ENCODE measurements around the gene CA6.
A peak's percentile ranks its signal among the peaks of the same experiment; 100 is the strongest.
"Not testable (repeated sequence)": the region's sequence is repeated elsewhere in the genome, so short reads cannot be mapped to it uniquely, and the experiment has no call there.

Gene CA6

DNA sequence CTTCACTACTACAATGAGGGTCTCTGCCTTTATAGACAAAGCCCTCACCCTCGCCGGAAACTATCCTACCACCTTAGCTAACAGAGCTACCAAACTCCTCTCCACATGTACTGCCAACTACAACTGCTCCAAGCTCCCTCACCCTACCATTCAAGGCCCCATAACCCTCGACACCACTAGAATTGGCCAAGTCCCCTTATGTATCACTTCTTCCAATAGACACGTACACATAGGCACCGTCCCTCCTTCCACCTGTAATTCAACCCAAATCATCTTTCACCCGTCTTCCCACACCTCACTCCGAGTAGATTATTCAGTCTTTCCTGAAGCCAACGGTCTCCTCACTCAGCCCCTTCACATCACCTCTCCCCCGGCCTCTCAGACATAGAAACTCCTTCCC lies 19.7 kb upstream of the CA6 start:
- Histone ChIP-seq H3K9me3 (ENCODE audit: control extremely low read depth in 1 of 5, control insufficient read depth in 4 of 5, insufficient read depth in 2 of 5, low read depth in 1 of 5, low read length in 4 of 5) (no peaks in the 10 kb centered on the region), H3K27me3 (replicated peaks in 2 of 5; ENCODE audit: control insufficient read depth in 4 of 5, insufficient read depth in 5 of 5, low read length in 4 of 5) (no peaks in the 10 kb centered on the region), H3K4me1 (ENCODE audit: control extremely low read depth in 1 of 4, control insufficient read depth in 4 of 4, insufficient read depth in 4 of 4, low read length in 3 of 4) (peaks cover 4 to 23% (median 18%) of the 10 kb centered on the region in 4 experiments), H3K36me3 (ENCODE audit: control insufficient read depth in 4 of 4, insufficient read depth in 4 of 4, low read length in 3 of 4) (no peaks in the 10 kb centered on the region), H3K27ac (ENCODE audit: insufficient read depth in 1 of 2, low read depth in 1 of 2, low read length in 2 of 2, poor library complexity in 1 of 2, severe bottlenecking in 2 of 2) (no peak overlapping the region), H3K4me3 (ENCODE audit: control insufficient read depth in 1 of 7, extremely low read depth in 1 of 7, insufficient read depth in 4 of 7, low read depth in 2 of 7, low read length in 6 of 7) (no peak overlapping the region)
- WGBS (ENCODE audit: insufficient coverage) = 97% methylated on average over 9 of the region's 9 CpGs
- ChIA-PET POLR2A (interaction anchor here (0.6 to 0.9 kb wide), 2 partner anchors 49 to 181 kb away, joined by 3 to 4 read pairs; no protein-coding TSS in a partner anchor), CTCF (interaction anchor here (0.9 to 1.5 kb wide), 2 partner anchors 11 to 37 kb away, joined by 3 to 7 read pairs; no protein-coding TSS in a partner anchor)
- DNase-seq = no peak

DNA sequence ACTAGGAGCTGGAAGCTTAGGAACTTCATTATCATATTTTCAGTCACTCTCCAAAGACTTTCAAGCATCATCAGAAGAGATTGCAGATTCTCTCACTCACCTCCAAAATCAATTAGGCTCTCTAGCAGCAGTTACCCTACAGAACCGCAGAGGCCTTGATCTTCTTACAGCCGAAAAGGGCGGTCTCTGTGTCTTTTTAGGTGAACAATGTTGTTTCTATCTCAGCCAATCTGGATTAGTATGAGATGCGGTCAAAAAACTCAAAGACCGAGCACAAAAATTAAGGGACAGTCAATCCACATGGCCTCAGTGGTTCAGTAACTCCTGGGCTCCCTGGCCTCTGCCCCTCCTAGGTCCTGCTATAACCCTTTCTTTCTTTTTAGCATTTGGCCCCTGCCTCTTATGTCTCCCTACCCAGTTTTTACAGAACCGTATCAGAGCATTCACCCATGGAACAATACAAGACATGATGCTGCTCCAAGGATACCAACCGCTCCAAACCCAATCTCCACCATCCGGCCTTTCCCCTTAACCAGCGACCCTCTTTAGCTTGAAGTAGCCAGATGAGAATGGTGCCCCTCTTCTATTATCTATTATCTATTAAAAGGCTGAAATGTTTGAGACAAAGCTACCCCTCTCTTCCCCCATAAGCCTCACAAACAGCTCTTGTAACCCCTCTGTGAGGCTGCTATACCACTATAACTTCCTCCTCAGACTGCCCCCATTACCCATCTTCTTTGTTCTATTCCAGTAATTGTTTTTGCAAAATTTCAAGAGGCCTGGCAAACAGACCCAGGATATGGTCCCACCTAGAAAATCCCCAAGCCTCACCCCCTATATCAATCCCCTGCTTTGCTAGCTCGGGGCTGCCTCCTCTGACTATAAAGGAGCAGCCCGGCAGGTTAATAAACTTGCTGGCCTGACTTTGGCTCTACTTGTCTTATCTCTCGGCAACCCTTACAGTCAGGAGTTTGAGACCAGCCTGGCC lies 18.7 kb upstream of the CA6 start:
- WGBS (ENCODE audit: insufficient coverage) = 100% methylated on average over 9 of the region's 12 CpGs
- H3K9me3 ChIP-seq (ENCODE audit: control extremely low read depth in 1 of 5, control insufficient read depth in 4 of 5, insufficient read depth in 2 of 5, low read depth in 1 of 5, low read length in 4 of 5) = no peaks in the 10 kb centered on the region
- no peak for DNase-seq
- peaks cover 4 to 19% (median 17%) of the 10 kb centered on the region in 4 experiments for H3K4me1 ChIP-seq (ENCODE audit: control extremely low read depth in 1 of 4, control insufficient read depth in 4 of 4, insufficient read depth in 4 of 4, low read length in 3 of 4)
- no peaks in the 10 kb centered on the region for H3K36me3 ChIP-seq (ENCODE audit: control insufficient read depth in 4 of 4, insufficient read depth in 4 of 4, low read length in 3 of 4)
- H3K4me3 ChIP-seq (ENCODE audit: control insufficient read depth in 1 of 7, extremely low read depth in 1 of 7, insufficient read depth in 4 of 7, low read depth in 2 of 7, low read length in 6 of 7) = no peak overlapping the region
- ChIA-PET CTCF (interaction anchor here (0.6 to 2.3 kb wide), 5 partner anchors 9 to 562 kb away, joined by 3 to 11 read pairs (median 5); no protein-coding TSS in a partner anchor), POLR2A (interaction anchor here (0.6 kb wide), 1 partner anchor 184 kb away, joined by 3 read pairs; no protein-coding TSS in a partner anchor)
- no peaks in the 10 kb centered on the region for H3K27me3 ChIP-seq (replicated peaks in 2 of 5; ENCODE audit: control insufficient read depth in 4 of 5, insufficient read depth in 5 of 5, low read length in 4 of 5)
- H3K27ac ChIP-seq (ENCODE audit: insufficient read depth in 1 of 2, low read depth in 1 of 2, low read length in 2 of 2, poor library complexity in 1 of 2, severe bottlenecking in 2 of 2) = no peak overlapping the region

GRCh38 chr1:8930116-8930515 lies 15.6 kb upstream of the CA6 start:
- no peaks in the 10 kb centered on the region for H3K36me3 ChIP-seq (ENCODE audit: control insufficient read depth in 4 of 4, insufficient read depth in 4 of 4, low read length in 3 of 4)
- H3K4me3 ChIP-seq (ENCODE audit: control insufficient read depth in 1 of 7, extremely low read depth in 1 of 7, insufficient read depth in 4 of 7, low read depth in 2 of 7, low read length in 6 of 7) = no peak overlapping the region
- no peak for DNase-seq
- H3K27ac ChIP-seq (ENCODE audit: insufficient read depth in 1 of 2, low read depth in 1 of 2, low read length in 2 of 2, poor library complexity in 1 of 2, severe bottlenecking in 2 of 2) = no peak overlapping the region
- POLR2A ChIA-PET = interaction anchor here (0.6 kb wide), 1 partner anchor 56 kb away, joined by 3 read pairs; no protein-coding TSS in a partner anchor
- H3K27me3 ChIP-seq (replicated peaks in 2 of 5; ENCODE audit: control insufficient read depth in 4 of 5, insufficient read depth in 5 of 5, low read length in 4 of 5) = no peaks in the 10 kb centered on the region
- H3K4me1 ChIP-seq (ENCODE audit: control extremely low read depth in 1 of 4, control insufficient read depth in 4 of 4, insufficient read depth in 4 of 4, low read length in 3 of 4) = peaks cover 2 to 16% (median 15%) of the 10 kb centered on the region in 4 experiments
- 76% methylated on average over 4 of the region's 4 CpGs for WGBS (ENCODE audit: insufficient coverage)
- CTCF ChIA-PET = interaction anchor here (1.6 kb wide), 1 partner anchor 33 kb away, joined by 6 read pairs; no protein-coding TSS in a partner anchor
- no peaks in the 10 kb centered on the region for H3K9me3 ChIP-seq (ENCODE audit: control extremely low read depth in 1 of 5, control insufficient read depth in 4 of 5, insufficient read depth in 2 of 5, low read depth in 1 of 5, low read length in 4 of 5)

- ChIA-PET CTCF (interaction anchor here (1.2 to 2.2 kb wide), 3 partner anchors 17 to 26 kb away, joined by 4 to 7 read pairs (median 7); no protein-coding TSS in a partner anchor), POLR2A (interaction anchor here (1.2 kb wide), 1 partner anchor 34 kb away, joined by 4 read pairs; no protein-coding TSS in a partner anchor)
- not testable (repeated sequence) for H3K27me3 ChIP-seq (replicated peaks in 2 of 5; ENCODE audit: control insufficient read depth in 4 of 5, insufficient read depth in 5 of 5, low read length in 4 of 5); DNase-seq; H3K4me3 ChIP-seq (ENCODE audit: control insufficient read depth in 1 of 7, extremely low read depth in 1 of 7, insufficient read depth in 4 of 7, low read depth in 2 of 7, low read length in 6 of 7); H3K27ac ChIP-seq (ENCODE audit: insufficient read depth in 1 of 2, low read depth in 1 of 2, low read length in 2 of 2, poor library complexity in 1 of 2, severe bottlenecking in 2 of 2); H3K9me3 ChIP-seq (ENCODE audit: control extremely low read depth in 1 of 5, control insufficient read depth in 4 of 5, insufficient read depth in 2 of 5, low read depth in 1 of 5, low read length in 4 of 5); H3K36me3 ChIP-seq (ENCODE audit: control insufficient read depth in 4 of 4, insufficient read depth in 4 of 4, low read length in 3 of 4)
- 100% methylated on average over 2 of the region's 7 CpGs for WGBS (ENCODE audit: insufficient coverage)
- peaks cover 7 to 37% (median 29%) of the 10 kb centered on the region in 4 experiments for H3K4me1 ChIP-seq (ENCODE audit: control extremely low read depth in 1 of 4, control insufficient read depth in 4 of 4, insufficient read depth in 4 of 4, low read length in 3 of 4)
Observed at GRCh38 chr1:8937051-8937450, 8.6 kb upstream of the CA6 start.

DNA sequence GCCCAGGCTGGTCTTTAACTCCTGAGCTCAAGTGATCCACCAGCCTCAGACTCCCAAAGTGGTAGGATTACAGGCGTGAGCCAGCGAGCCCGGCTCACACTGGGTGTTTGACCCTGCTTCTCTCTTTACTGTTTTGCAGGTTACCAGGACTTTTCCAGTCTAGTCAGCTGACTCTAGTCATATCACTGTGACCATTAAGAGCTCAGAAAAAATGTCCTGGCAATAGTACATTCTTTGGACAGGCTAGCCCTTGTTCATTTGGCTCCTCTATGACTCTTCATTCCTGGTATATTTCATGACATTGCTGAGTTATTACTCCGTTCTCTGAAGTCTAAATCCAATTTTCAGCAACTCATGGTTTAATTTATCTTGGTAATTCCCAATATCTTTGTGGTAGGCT lies 8.0 kb upstream of the CA6 start:
- H3K4me1 ChIP-seq (ENCODE audit: control extremely low read depth in 1 of 4, control insufficient read depth in 4 of 4, insufficient read depth in 4 of 4, low read length in 3 of 4) = peaks cover 7 to 42% (median 31%) of the 10 kb centered on the region in 4 experiments
- POLR2A ChIA-PET = interaction anchor here (1.2 kb wide), 1 partner anchor 34 kb away, joined by 4 read pairs; no protein-coding TSS in a partner anchor
- WGBS (ENCODE audit: insufficient coverage) = 94% methylated on average over 3 of the region's 4 CpGs
- DNase-seq = no peak
- no peaks in the 10 kb centered on the region for H3K36me3 ChIP-seq (ENCODE audit: control insufficient read depth in 4 of 4, insufficient read depth in 4 of 4, low read length in 3 of 4)
- no peaks in the 10 kb centered on the region for H3K27me3 ChIP-seq (replicated peaks in 2 of 5; ENCODE audit: control insufficient read depth in 4 of 5, insufficient read depth in 5 of 5, low read length in 4 of 5)
- H3K4me3 ChIP-seq (ENCODE audit: control insufficient read depth in 1 of 7, extremely low read depth in 1 of 7, insufficient read depth in 4 of 7, low read depth in 2 of 7, low read length in 6 of 7) = no peak overlapping the region
- CTCF ChIA-PET = interaction anchor here (1.2 to 2.3 kb wide), 4 partner anchors 9 to 26 kb away, joined by 4 to 9 read pairs (median 7); no protein-coding TSS in a partner anchor
- peak overlapping the region in 1 of 2 experiments; percentile 43 for H3K27ac ChIP-seq (ENCODE audit: insufficient read depth in 1 of 2, low read depth in 1 of 2, low read length in 2 of 2, poor library complexity in 1 of 2, severe bottlenecking in 2 of 2)
- no peaks in the 10 kb centered on the region for H3K9me3 ChIP-seq (ENCODE audit: control extremely low read depth in 1 of 5, control insufficient read depth in 4 of 5, insufficient read depth in 2 of 5, low read depth in 1 of 5, low read length in 4 of 5)

GRCh38 chr1:8938232-8938999 lies 7.3 kb upstream of the CA6 start:
- peaks cover 7 to 49% (median 36%) of the 10 kb centered on the region in 4 experiments for H3K4me1 ChIP-seq (ENCODE audit: control extremely low read depth in 1 of 4, control insufficient read depth in 4 of 4, insufficient read depth in 4 of 4, low read length in 3 of 4)
- 18% methylated on average over 4 of the region's 7 CpGs for WGBS (ENCODE audit: insufficient coverage)
- H3K27ac ChIP-seq (ENCODE audit: insufficient read depth in 1 of 2, low read depth in 1 of 2, low read length in 2 of 2, poor library complexity in 1 of 2, severe bottlenecking in 2 of 2) = peak overlapping the region in 1 of 2 experiments; percentile 43
- ChIA-PET POLR2A (interaction anchor here (0.6 to 1.2 kb wide), 2 partner anchors 33 to 81 kb away, joined by 3 to 4 read pairs; no protein-coding TSS in a partner anchor), CTCF (interaction anchor here (1.1 to 2.3 kb wide), 6 partner anchors 9 to 25 kb away, joined by 3 to 9 read pairs (median 5); no protein-coding TSS in a partner anchor)
- DNase-seq = peak in 2 of 3 donors; percentile 59 to 68
- no peak overlapping the region for H3K4me3 ChIP-seq (ENCODE audit: control insufficient read depth in 1 of 7, extremely low read depth in 1 of 7, insufficient read depth in 4 of 7, low read depth in 2 of 7, low read length in 6 of 7)
- no peaks in the 10 kb centered on the region for H3K27me3 ChIP-seq (replicated peaks in 2 of 5; ENCODE audit: control insufficient read depth in 4 of 5, insufficient read depth in 5 of 5, low read length in 4 of 5)
- no peaks in the 10 kb centered on the region for H3K9me3 ChIP-seq (ENCODE audit: control extremely low read depth in 1 of 5, control insufficient read depth in 4 of 5, insufficient read depth in 2 of 5, low read depth in 1 of 5, low read length in 4 of 5)
- H3K36me3 ChIP-seq (ENCODE audit: control insufficient read depth in 4 of 4, insufficient read depth in 4 of 4, low read length in 3 of 4) = no peaks in the 10 kb centered on the region
